Vagina (tissue), 2 donors: ENCODE measurements around the gene UGT1A6.

Experiments used
- POLR2A ChIP-seq, 2 donors: fragments of 450-650 bp; IDR thresholded peaks; one replicate each; pipeline ENCODE4 v1.6.1; 2017; ENCODE audit warnings: antibody characterized with exemption in 2 of 2, mild to moderate bottlenecking in 2 of 2, moderate library complexity in 2 of 2
- TF ChIP-seq, protein P1 (sequence below), 3 experiments: fragments of 450-650 bp in 2 of 3; fragments of 200-600 bp in 1 of 3; sonication (generic) in 1 of 3; IDR thresholded peaks; one replicate each; pipeline ENCODE4 v1.5.1; 2017 to 2019; ENCODE audit warnings: antibody characterized with exemption in 3 of 3, mild to moderate bottlenecking in 2 of 3, moderate library complexity in 2 of 3

DNA sequence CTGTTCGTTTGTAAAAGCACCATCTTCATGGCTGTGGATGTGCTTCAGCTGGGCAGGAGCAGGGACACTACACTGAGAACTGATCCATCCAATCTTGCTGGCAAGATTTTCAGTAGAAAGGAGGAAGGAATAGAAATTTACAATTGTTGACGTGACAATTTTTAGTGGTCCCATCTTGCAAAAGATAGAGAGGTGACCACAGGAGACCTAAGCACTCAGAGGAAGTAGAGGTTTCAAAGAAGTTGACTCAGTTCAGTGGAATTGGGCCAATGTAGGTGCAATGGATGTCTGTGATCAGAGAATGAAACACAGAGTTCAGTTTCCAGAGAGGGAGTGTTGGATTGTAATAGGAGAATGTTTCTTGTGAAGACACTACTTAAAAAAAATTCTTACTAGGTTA is 21.4 kb downstream of the UGT1A6 start:
- TF ChIP-seq, protein P1, sequence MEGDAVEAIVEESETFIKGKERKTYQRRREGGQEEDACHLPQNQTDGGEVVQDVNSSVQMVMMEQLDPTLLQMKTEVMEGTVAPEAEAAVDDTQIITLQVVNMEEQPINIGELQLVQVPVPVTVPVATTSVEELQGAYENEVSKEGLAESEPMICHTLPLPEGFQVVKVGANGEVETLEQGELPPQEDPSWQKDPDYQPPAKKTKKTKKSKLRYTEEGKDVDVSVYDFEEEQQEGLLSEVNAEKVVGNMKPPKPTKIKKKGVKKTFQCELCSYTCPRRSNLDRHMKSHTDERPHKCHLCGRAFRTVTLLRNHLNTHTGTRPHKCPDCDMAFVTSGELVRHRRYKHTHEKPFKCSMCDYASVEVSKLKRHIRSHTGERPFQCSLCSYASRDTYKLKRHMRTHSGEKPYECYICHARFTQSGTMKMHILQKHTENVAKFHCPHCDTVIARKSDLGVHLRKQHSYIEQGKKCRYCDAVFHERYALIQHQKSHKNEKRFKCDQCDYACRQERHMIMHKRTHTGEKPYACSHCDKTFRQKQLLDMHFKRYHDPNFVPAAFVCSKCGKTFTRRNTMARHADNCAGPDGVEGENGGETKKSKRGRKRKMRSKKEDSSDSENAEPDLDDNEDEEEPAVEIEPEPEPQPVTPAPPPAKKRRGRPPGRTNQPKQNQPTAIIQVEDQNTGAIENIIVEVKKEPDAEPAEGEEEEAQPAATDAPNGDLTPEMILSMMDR (IDR thresholded peaks at IDR 0.05): no peak
- no peak for TF ChIP-seq POLR2A (IDR thresholded peaks at IDR 0.05)
